Fibroblast of skin of left biceps (primary cell): ENCODE measurements around the gene IFNB1.
A peak's percentile ranks its signal among the peaks of the same experiment; 100 is the strongest.

Experiments
- DNase-seq, 2 experiments: peaks; one replicate each; pipeline ENCODE4 v3.0.0-alpha.2; 2013; ENCODE audit warnings: low read depth in 2 of 2

Gene IFNB1

DNA sequence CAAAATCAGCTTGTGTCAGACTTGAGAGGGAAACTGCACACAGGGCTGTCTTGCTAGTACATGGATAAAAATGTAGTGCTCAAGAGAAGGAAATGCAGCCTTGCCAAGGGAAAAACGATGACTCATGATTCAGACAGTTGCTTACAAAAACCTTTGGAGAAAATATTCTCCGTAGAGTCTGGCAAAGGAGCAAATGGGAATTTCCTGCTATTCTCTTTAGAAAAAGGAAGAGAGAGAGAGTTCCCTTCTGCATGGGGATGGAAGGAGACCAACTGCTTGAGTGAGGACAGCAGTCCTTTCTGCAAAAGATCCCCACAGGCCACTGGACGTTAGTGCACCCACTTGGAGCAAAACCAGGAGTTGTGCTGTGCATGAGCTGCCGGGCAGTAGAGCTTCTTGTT lies 7.6 kb downstream of the IFNB1 start:
- DNase-seq, result peak; percentile 89 to 92

GRCh38 chr9:21060919-21061561 lies 16.7 kb downstream of the IFNB1 start:
- peak; percentile 57 for DNase-seq

- DNase-seq, result no peak
Measured at GRCh38 chr9:21056931-21057330, 20.8 kb downstream of the IFNB1 start.

GRCh38 chr9:21053851-21054250 lies 23.9 kb downstream of the IFNB1 start:
- no peak for DNase-seq

GRCh38 chr9:21047281-21047691 lies 30.5 kb downstream of the IFNB1 start:
- DNase-seq, result no peak

GRCh38 chr9:21043841-21044240 lies 33.9 kb downstream of the IFNB1 start:
- no peak for DNase-seq

- DNase-seq, result no peak
Measured at GRCh38 chr9:21042466-21042865, 35.3 kb downstream of the IFNB1 start.

DNA sequence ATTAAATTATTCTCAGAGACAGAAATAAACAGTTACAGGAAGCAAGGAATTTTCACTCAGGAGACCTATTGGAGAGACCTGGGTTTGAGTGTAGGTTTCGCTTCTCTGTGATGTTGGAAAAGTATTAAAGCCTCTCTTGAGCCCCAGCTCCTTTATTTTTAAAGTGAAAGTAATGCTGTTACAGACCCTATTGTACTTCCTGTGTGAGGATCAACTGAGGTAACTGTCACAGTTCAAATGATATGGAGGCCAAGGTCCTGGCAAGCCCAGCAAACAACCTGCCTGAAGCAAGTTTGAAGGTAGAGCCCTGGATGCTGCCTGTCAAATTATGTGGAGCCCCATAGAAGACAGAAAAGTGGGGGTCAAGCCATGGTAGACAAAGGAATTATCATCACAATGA lies 38.4 kb downstream of the IFNB1 start:
- DNase-seq, result no peak

DNA sequence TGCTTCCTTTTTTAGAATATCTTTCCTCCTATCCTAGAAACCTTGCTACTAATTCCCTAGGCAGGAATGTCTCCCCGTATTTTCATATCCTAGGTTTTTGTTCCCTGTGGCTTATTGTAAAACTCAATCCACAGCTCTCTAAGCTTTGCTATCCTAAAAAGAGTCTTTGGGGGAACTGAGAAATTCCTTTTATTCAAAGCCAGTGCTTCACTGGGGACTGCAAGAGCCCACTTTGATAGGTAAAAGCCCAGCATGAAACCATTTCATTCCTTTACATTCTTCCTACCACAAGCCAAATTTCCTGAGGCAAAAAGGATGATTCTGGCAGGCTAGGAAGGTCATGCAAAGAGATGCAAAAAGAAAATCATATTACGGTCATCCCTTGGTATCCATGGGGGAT lies 40.5 kb downstream of the IFNB1 start:
- no peak for DNase-seq

- no peak for DNase-seq
Measured at GRCh38 chr9:21031808-21032183, 45.9 kb downstream of the IFNB1 start.

- DNase-seq, result no peak
Measured at GRCh38 chr9:21031091-21031807, 46.5 kb downstream of the IFNB1 start, which contains the start of gene HACD4. HACD4 (minus strand) TSS chr9:21031640; CDS start chr9:21031590, 50 bp downstream.

DNA sequence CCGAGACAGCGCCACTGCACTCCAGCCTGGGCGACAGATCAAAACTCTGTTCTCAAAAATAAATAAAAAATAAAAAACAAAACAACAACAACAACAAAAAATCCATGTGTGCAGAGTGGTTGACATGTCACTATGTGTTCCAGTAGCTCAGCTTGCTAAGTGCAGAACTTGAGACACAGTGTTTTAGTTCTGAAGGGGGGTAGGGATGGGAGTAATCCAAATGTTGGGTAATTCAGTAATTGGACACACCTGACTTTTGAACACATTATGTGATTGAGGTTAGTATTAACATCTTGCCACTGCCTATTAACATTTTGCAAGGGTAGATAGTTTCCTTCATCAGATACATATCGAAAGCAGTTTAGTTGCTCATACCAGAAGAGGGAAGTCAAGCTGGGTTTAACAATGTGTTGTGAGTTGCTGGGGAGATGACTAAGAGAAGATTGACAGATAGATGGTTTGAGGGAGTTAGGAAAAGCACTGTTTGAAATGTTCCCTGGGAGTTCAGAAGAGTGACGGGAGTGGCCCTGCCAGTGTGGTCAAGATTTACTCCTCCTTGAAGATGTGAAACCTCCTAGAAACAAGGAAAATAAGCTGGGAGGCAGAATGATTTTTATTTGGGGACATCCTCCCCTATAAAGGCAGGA lies 47.2 kb downstream of the IFNB1 start:
- DNase-seq, result peak in 1 of 2 experiments; percentile 23

DNA sequence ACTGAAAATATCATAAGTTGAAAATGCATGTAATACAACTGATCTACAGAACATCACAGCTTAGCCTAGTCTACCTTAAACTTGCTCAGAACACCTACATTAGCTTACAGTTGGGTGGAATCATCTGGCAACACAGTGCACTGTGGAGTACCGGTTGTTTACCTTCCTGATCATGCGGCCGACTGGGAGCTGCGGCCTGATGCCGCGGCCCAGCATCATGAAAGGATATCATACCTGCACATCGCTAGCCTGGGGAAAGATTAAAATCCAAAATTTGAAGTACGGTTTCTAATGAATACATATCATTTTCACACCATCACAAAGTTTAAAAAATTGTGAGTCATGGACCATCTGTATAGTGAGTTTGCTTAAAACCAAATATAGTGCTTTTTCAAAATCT lies 48.1 kb downstream of the IFNB1 start:
- no peak for DNase-seq

DNA sequence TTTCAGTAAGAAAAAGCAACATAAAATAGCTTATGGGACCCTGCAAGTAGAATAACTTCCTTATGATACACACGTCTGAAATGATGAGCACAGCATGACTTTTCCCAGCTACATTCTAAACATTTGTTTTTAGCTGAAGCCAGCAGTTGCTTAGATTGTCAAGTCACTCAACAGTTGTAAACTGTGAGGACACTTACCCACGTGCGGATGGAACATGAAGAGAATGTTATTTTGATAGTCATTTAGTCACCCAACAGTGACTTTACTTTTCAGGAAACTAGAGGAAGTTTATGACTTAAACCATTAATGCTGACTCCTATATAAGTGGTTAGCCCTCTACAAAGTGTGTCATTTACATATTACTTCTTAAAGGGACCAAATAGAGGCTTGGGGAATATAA lies 49.3 kb downstream of the IFNB1 start:
- no peak for DNase-seq

DNA sequence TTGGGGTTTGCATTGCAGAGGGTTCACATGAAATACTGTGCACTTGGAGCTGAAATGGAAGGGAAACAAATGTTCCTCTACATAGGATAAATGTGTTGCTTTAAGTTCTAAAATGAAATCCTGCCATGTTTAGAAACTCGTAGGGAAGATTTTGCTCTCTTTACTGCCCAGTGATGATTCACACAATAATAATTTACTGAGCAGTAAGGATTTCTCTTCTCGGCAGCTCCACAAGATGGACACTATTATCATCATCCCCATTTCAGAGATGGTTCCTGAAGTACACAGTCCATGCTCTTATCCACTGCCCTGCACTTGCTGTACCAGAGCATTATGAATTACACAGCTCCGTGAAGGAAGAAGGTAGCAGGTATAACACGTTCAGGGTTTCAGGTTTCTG lies 50.4 kb downstream of the IFNB1 start:
- DNase-seq, result no peak
